GM18526 (cell line): ENCODE results near the gene WIZ.

Experiments
- POLR2A ChIP-seq: IDR thresholded peaks from 3 replicates; pipeline ENCODE4 v1.6.1; 2011; ENCODE audit not compliant: insufficient read length; ENCODE audit errors: extremely low read depth

Gene WIZ

GRCh38 chr19:15439078-15439799, 10.5 kb downstream of the WIZ start:
- no peak for TF ChIP-seq POLR2A

- no peak for TF ChIP-seq POLR2A
These were observed 11.2 kb downstream of the WIZ start for GRCh38 chr19:15438577-15438976.

GRCh38 chr19:15438124-15438496, 11.6 kb downstream of the WIZ start:
- no peak for TF ChIP-seq POLR2A

GRCh38 chr19:15437355-15438123, 12.2 kb downstream of the WIZ start:
- no peak for TF ChIP-seq POLR2A

- no peak for TF ChIP-seq POLR2A
These were observed 13.0 kb downstream of the WIZ start for GRCh38 chr19:15436826-15437110.

GRCh38 chr19:15436012-15436825, 13.5 kb downstream of the WIZ start:
- no peak for TF ChIP-seq POLR2A

GRCh38 chr19:15433519-15434069, 16.2 kb downstream of the WIZ start:
- no peak for TF ChIP-seq POLR2A

GRCh38 chr19:15432629-15433518, 16.9 kb downstream of the WIZ start:
- TF ChIP-seq POLR2A = peak; percentile 60

GRCh38 chr19:15432018-15432494, 17.7 kb downstream of the WIZ start:
- no peak for TF ChIP-seq POLR2A

GRCh38 chr19:15431396-15432017, 18.2 kb downstream of the WIZ start:
- no peak for TF ChIP-seq POLR2A

GRCh38 chr19:15430526-15431120, 19.1 kb downstream of the WIZ start:
- no peak for TF ChIP-seq POLR2A

GRCh38 chr19:15429825-15430467, 19.8 kb downstream of the WIZ start:
- no peak for TF ChIP-seq POLR2A
